HCT116 (cell line): Measurements from ENCODE around the gene FAM227B. TPM values are rescaled to one million over a fixed set of nuclear protein-coding genes. Genes with fewer than 3 reads are reported as not detected.

Source experiments
- ATAC-seq: fragments of 200-7000 bp; cut with Tn5 transposase; 2 replicates; pipeline ENCODE4 v1.9.1; 2020; ENCODE audit warnings: mild to moderate bottlenecking, moderate library complexity
- BruUV-seq: library from RNA; stranded (reverse); fragments of 400-500 nt; replicated peaks from 2 replicates; lab custom pipeline; 2021; lab: Mats Ljungman, UMichigan
- CTCF ChIA-PET: fragments of 300-600 bp; sonication (Branson Sonifier 250); formaldehyde crosslinking; loops from one replicate; lab custom pipeline; 2021; ENCODE audit warnings: antibody characterized with exemption; lab: Charles Lee
- POLR2A ChIA-PET: fragments of 300-600, 350-600 bp; sonication (Branson Sonifier 250); formaldehyde crosslinking; loops from one replicate; lab custom pipeline; 2021; ENCODE audit warnings: antibody characterized with exemption; lab: Charles Lee
- RAD21 ChIA-PET, 2 experiments: fragments of 300-600 bp; sonication (Branson Sonifier 250); formaldehyde crosslinking; loops; one replicate each; lab custom pipeline; 2023; ENCODE audit warnings: low total read pairs in 2 of 2; ENCODE audit not compliant: uncharacterized antibody in 2 of 2, unreplicated experiment in 2 of 2, low non-redundant PET in 1 of 2; lab: Charles Lee
- DNase-seq: peaks from one replicate; pipeline ENCODE4 v3.0.0-alpha.2; 2010; ENCODE audit warnings: low read depth, low spot score
- H2AFZ ChIP-seq: fragments of 200-600 bp; shearing (Covaris generic), sonication (generic); 2 replicates; pipeline ENCODE4 v1.6.1; 2017; ENCODE audit warnings: low read depth, mixed run types, mixed read lengths, antibody characterized with exemption, low read length; ENCODE audit not compliant: poor library complexity, severe bottlenecking
- H3K27ac ChIP-seq: 2 replicates; pipeline ENCODE4 v1.5.1; 2012; ENCODE audit warnings: low read depth, low read length
- H3K27me3 ChIP-seq: fragments of 200-600 bp; sonication (generic); 2 replicates; pipeline ENCODE4 v1.6.1; 2016; ENCODE audit warnings: mixed run types, low read length, mixed read lengths; ENCODE audit not compliant: insufficient read depth
- H3K36me3 ChIP-seq, 2 experiments: fragments of 200-500 bp in 1 of 2; fragments of 200-600 bp in 1 of 2; sonication (Bioruptor generic) in 1 of 2; sonication (generic) in 1 of 2; 2 replicates each; pipeline versions ENCODE4 v1.5.1 to v1.6.1; 2014 to 2016; ENCODE audit warnings: low read length in 2 of 2, inconsistent platforms in 1 of 2, mixed read lengths in 1 of 2, mixed run types in 1 of 2; ENCODE audit not compliant: insufficient read depth in 2 of 2, control insufficient read depth in 1 of 2
- H3K4me1 ChIP-seq, 2 experiments: fragments of 200-600 bp in 1 of 2; sonication (generic) in 1 of 2; 2 replicates each; pipeline versions ENCODE4 v1.5.1 to v1.6.1; 2012 to 2017; ENCODE audit warnings: low read length in 2 of 2, inconsistent platforms in 1 of 2, mild to moderate bottlenecking in 1 of 2, mixed read lengths in 1 of 2, mixed run types in 1 of 2, moderate library complexity in 1 of 2; ENCODE audit not compliant: insufficient read depth in 2 of 2, control insufficient read depth in 1 of 2
- H3K4me2 ChIP-seq: fragments of 200-600 bp; sonication (generic); 2 replicates; pipeline ENCODE4 v1.6.1; 2017; ENCODE audit warnings: mixed run types, low read length, mixed read lengths
- H3K4me3 ChIP-seq, 2 experiments: fragments of 200-600 bp in 1 of 2; sonication (generic) in 1 of 2; replicated peaks in 1 of 2; 2 replicates each; pipeline ENCODE4 v1.5.1; 2011 to 2016; ENCODE audit warnings: low read length in 2 of 2, control low read depth in 1 of 2, low read depth in 1 of 2, mild to moderate bottlenecking in 1 of 2, mixed read lengths in 1 of 2, mixed run types in 1 of 2
- H3K79me2 ChIP-seq: fragments of 200-600 bp; sonication (generic); 2 replicates; pipeline ENCODE4 v1.6.1; 2017; ENCODE audit warnings: mild to moderate bottlenecking, mixed run types, low read length, moderate library complexity, mixed read lengths; ENCODE audit not compliant: insufficient read depth
- H3K9ac ChIP-seq: fragments of 200-600 bp; sonication (generic); 2 replicates; pipeline ENCODE4 v1.6.1; 2016; ENCODE audit warnings: low read length, mixed read lengths
- H3K9me2 ChIP-seq: fragments of 200-600 bp; sonication (generic), shearing (Covaris generic); 2 replicates; pipeline ENCODE4 v1.6.1; 2017; ENCODE audit warnings: mixed run types, mild to moderate bottlenecking, moderate library complexity; ENCODE audit not compliant: insufficient read depth
- H3K9me3 ChIP-seq, 2 experiments: fragments of 200-500 bp in 1 of 2; fragments of 200-600 bp in 1 of 2; sonication (Bioruptor generic) in 1 of 2; sonication (generic) in 1 of 2; 2 replicates each; pipeline ENCODE4 v1.6.1; 2014 to 2017; ENCODE audit warnings: low read length in 2 of 2, mixed read lengths in 2 of 2, inconsistent platforms in 1 of 2, low read depth in 1 of 2, mild to moderate bottlenecking in 1 of 2, mixed run types in 1 of 2, moderate library complexity in 1 of 2; ENCODE audit not compliant: control insufficient read depth in 1 of 2, insufficient read depth in 1 of 2
- H4K20me1 ChIP-seq: fragments of 200-600 bp; sonication (generic), shearing (Covaris generic); 2 replicates; pipeline ENCODE4 v1.6.1; 2017; ENCODE audit warnings: mixed run types, mild to moderate bottlenecking, moderate library complexity; ENCODE audit not compliant: insufficient read depth
- CBX3 ChIP-seq: IDR thresholded peaks from 2 replicates; pipeline ENCODE4 v1.6.1; 2012; ENCODE audit warnings: low read depth
- CEBPB ChIP-seq: IDR thresholded peaks from 2 replicates; pipeline ENCODE4 v1.6.1; 2012; ENCODE audit warnings: low read depth
- CTCF ChIP-seq, 3 experiments: fragments of 200-600 bp in 1 of 3; sonication (generic) in 1 of 3; IDR thresholded peaks in 2 of 3; conservative IDR thresholded peaks in 1 of 3; 2 replicates each; pipeline ENCODE4 v1.5.1; 2012 to 2017; ENCODE audit warnings: low read depth in 2 of 3, low read length in 2 of 3, antibody characterized with exemption in 1 of 3, borderline replicate concordance in 1 of 3, control low read depth in 1 of 3, mild to moderate bottlenecking in 1 of 3, mixed read lengths in 1 of 3, mixed run types in 1 of 3, moderate library complexity in 1 of 3; ENCODE audit not compliant: insufficient read depth in 1 of 3
- ELF1 ChIP-seq: IDR thresholded peaks from 2 replicates; pipeline ENCODE4 v1.6.1; 2012; ENCODE audit warnings: low read depth, borderline replicate concordance
- EZH2phosphoT487 ChIP-seq: fragments of 200-600 bp; IDR thresholded peaks from 2 replicates; pipeline ENCODE4 v1.6.1; 2018; ENCODE audit warnings: antibody characterized with exemption, borderline replicate concordance
- MAX ChIP-seq: IDR thresholded peaks from 2 replicates; pipeline ENCODE4 v1.6.1; 2012
- POLR2A ChIP-seq: IDR thresholded peaks from 2 replicates; pipeline ENCODE4 v1.7.0; 2011; ENCODE audit warnings: borderline replicate concordance; ENCODE audit not compliant: insufficient read depth, insufficient read length; ENCODE audit errors: extremely low read depth
- POLR2AphosphoS5 ChIP-seq: IDR thresholded peaks from 2 replicates; pipeline ENCODE4 v1.6.1; 2011; ENCODE audit warnings: mild to moderate bottlenecking, low read depth, low read length, moderate library complexity
- RAD21 ChIP-seq: IDR thresholded peaks from 2 replicates; pipeline ENCODE4 v1.6.1; 2012; ENCODE audit warnings: low read depth, mild to moderate bottlenecking
- SP1 ChIP-seq: IDR thresholded peaks from 2 replicates; pipeline ENCODE4 v1.6.1; 2012; ENCODE audit warnings: low read depth
- SRF ChIP-seq: IDR thresholded peaks from 2 replicates; pipeline ENCODE4 v1.6.1; 2012; ENCODE audit warnings: low read depth
- ZFX ChIP-seq: fragments of 450-650 bp; IDR thresholded peaks from 2 replicates; pipeline ENCODE4 v1.6.1; 2017
- ZNF274 ChIP-seq: fragments of 200-500 bp; sonication (Bioruptor generic); IDR thresholded peaks from 2 replicates; pipeline ENCODE4 v1.6.1; 2014; ENCODE audit warnings: mild to moderate bottlenecking, low read depth, low read length, inconsistent platforms
- intact Hi-C: fragments of 100-400 bp; cut with micrococcal nuclease; formaldehyde crosslinking; loops from 2 replicates; pipeline ENCODE4 v1.10.0; 2022
- total RNA-seq: library from RNA; stranded (reverse); gene quantifications from one replicate; pipeline ENCODE4 v1.2.1, GENCODE V29; 2021; ENCODE audit not compliant: unreplicated experiment
- TF ChIP-seq, protein P1 (sequence below): IDR thresholded peaks from 2 replicates; pipeline ENCODE4 v1.6.1; 2012
- TF ChIP-seq, protein P2 (sequence below): IDR thresholded peaks from 2 replicates; pipeline ENCODE4 v1.6.1; 2012; ENCODE audit warnings: low read depth

The FAM227B gene
- total RNA-seq, 1 experiment from 2014 or later: 6.9 TPM

- RAD21 ChIA-PET: no interaction called here
Observed at GRCh38 chr15:49327927-49328326, 292.7 kb downstream of the FAM227B start.

GRCh38 chr15:49323207-49323606, 297.4 kb downstream of the FAM227B start:
- Histone ChIP-seq H3K4me2 (no peak overlapping the region), H3K4me1 (no peaks in the 10 kb centered on the region), H3K9me3 (no peaks in the 10 kb centered on the region), H3K79me2 (no peaks in the 10 kb centered on the region), H3K27ac (no peak overlapping the region), H3K27me3 (no peaks in the 10 kb centered on the region), H3K4me3 (no peak overlapping the region), H3K36me3 (no peaks in the 10 kb centered on the region), H2AFZ (no peak overlapping the region), H4K20me1 (no peaks in the 10 kb centered on the region), H3K9me2 (no peaks in the 10 kb centered on the region), H3K9ac (no peak overlapping the region)
- ChIA-PET RAD21 (no interaction called here), CTCF (no interaction called here), POLR2A (interaction anchor here (0.7 kb wide), 1 partner anchor 432 kb away, joined by 3 read pairs; no protein-coding TSS in a partner anchor)
- ATAC-seq (no peak), DNase-seq (no peak)
- no peak for TF ChIP-seq SP1
- no peak for TF ChIP-seq CBX3
- TF ChIP-seq CEBPB: no peak
- TF ChIP-seq, protein P1, sequence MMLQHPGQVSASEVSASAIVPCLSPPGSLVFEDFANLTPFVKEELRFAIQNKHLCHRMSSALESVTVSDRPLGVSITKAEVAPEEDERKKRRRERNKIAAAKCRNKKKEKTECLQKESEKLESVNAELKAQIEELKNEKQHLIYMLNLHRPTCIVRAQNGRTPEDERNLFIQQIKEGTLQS: no peak
- TF ChIP-seq, protein P2, sequence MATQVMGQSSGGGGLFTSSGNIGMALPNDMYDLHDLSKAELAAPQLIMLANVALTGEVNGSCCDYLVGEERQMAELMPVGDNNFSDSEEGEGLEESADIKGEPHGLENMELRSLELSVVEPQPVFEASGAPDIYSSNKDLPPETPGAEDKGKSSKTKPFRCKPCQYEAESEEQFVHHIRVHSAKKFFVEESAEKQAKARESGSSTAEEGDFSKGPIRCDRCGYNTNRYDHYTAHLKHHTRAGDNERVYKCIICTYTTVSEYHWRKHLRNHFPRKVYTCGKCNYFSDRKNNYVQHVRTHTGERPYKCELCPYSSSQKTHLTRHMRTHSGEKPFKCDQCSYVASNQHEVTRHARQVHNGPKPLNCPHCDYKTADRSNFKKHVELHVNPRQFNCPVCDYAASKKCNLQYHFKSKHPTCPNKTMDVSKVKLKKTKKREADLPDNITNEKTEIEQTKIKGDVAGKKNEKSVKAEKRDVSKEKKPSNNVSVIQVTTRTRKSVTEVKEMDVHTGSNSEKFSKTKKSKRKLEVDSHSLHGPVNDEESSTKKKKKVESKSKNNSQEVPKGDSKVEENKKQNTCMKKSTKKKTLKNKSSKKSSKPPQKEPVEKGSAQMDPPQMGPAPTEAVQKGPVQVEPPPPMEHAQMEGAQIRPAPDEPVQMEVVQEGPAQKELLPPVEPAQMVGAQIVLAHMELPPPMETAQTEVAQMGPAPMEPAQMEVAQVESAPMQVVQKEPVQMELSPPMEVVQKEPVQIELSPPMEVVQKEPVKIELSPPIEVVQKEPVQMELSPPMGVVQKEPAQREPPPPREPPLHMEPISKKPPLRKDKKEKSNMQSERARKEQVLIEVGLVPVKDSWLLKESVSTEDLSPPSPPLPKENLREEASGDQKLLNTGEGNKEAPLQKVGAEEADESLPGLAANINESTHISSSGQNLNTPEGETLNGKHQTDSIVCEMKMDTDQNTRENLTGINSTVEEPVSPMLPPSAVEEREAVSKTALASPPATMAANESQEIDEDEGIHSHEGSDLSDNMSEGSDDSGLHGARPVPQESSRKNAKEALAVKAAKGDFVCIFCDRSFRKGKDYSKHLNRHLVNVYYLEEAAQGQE: no peak
- no peak for TF ChIP-seq CTCF (IDR thresholded peaks at IDR 0.05 in 2 of 3, conservative IDR thresholded peaks at IDR 0.05 in 1 of 3; ENCODE audit: borderline replicate concordance in 1 of 3, insufficient read depth in 1 of 3, low read depth in 2 of 3, low read length in 2 of 3)
- TF ChIP-seq POLR2A: no peak
- TF ChIP-seq EZH2phosphoT487: no peak
- no peak for TF ChIP-seq MAX
- TF ChIP-seq POLR2AphosphoS5: no peak
- TF ChIP-seq SRF: no peak
- TF ChIP-seq RAD21: no peak
- TF ChIP-seq ZNF274: no peak
- no peak for TF ChIP-seq ELF1
- no peak for TF ChIP-seq ZFX
- no TSS peak for BruUV-seq
- intact Hi-C loops: no loop called here

More at GRCh38 chr15:49327927-49328326, 292.7 kb downstream of the FAM227B start:
- Histone ChIP-seq H3K9me3 (no peaks in the 10 kb centered on the region), H3K9ac (no peak overlapping the region), H3K4me1 (no peaks in the 10 kb centered on the region), H3K27me3 (no peaks in the 10 kb centered on the region), H3K9me2 (no peaks in the 10 kb centered on the region), H3K4me3 (no peak overlapping the region), H4K20me1 (no peaks in the 10 kb centered on the region), H3K4me2 (no peak overlapping the region), H3K36me3 (no peaks in the 10 kb centered on the region), H2AFZ (no peak overlapping the region), H3K79me2 (no peaks in the 10 kb centered on the region), H3K27ac (no peak overlapping the region)
- intact Hi-C loops: no loop called here
- POLR2A ChIA-PET: interaction anchor here (0.7 kb wide), 1 partner anchor 291 kb away, joined by 3 read pairs; no protein-coding TSS in a partner anchor
- DNase-seq (no peak), ATAC-seq (no peak)
- no peak for TF ChIP-seq MAX
- no TSS peak for BruUV-seq
- CTCF ChIA-PET: no interaction called here
